IMR-90 (cell line): Measurements from ENCODE around the gene MYT1. TPM values are rescaled to one million over a fixed set of nuclear protein-coding genes. Genes with fewer than 3 reads are reported as not detected.

ENCODE experiments used
- ATAC-seq: fragments of 200-7000 bp; cut with Tn5 transposase; 2 replicates; pipeline ENCODE4 v1.9.1; 2020; ENCODE audit warnings: low read depth, mild to moderate bottlenecking, moderate library complexity
- BruUV-seq: library from RNA; stranded (reverse); fragments of 400-500 nt; replicated peaks from 2 replicates; lab custom pipeline; 2021; lab: Mats Ljungman, UMichigan
- CTCF ChIA-PET: fragments of 300-600 bp; formaldehyde crosslinking; extraction: SDS; loops from one replicate; lab custom pipeline; 2021; ENCODE audit warnings: antibody characterized with exemption; lab: Yijun Ruan, JAX
- POLR2A ChIA-PET: fragments of 300-600 bp; sonication (Branson Sonifier 250); formaldehyde crosslinking; loops from one replicate; lab custom pipeline; 2022; ENCODE audit warnings: antibody characterized with exemption; ENCODE audit not compliant: unreplicated experiment; lab: Charles Lee
- DNase-seq: peaks from one replicate; pipeline ENCODE4 v3.0.0; 2013
- H2AFZ ChIP-seq: replicated peaks from 2 replicates; pipeline ENCODE3; 2013; ENCODE audit warnings: low read length, mild to moderate bottlenecking; ENCODE audit not compliant: poor library complexity
- H2AK5ac ChIP-seq: 2 replicates; pipeline ENCODE4 v1.6.1; 2013; ENCODE audit warnings: low read depth, low read length, inconsistent platforms
- H2AK9ac ChIP-seq: replicated peaks from 2 replicates; pipeline ENCODE3; 2013; ENCODE audit warnings: mild to moderate bottlenecking, low read depth, low read length, moderate library complexity; ENCODE audit not compliant: poor library complexity
- H2BK120ac ChIP-seq: 2 replicates; pipeline ENCODE4 v1.6.1; 2013; ENCODE audit warnings: low read depth, low read length, inconsistent platforms
- H2BK15ac ChIP-seq: 3 replicates; pipeline ENCODE4 v1.6.1; 2013; ENCODE audit warnings: low read depth, low read length, inconsistent platforms
- H2BK20ac ChIP-seq: 2 replicates; pipeline ENCODE4 v1.6.1; 2013; ENCODE audit warnings: low read depth, mild to moderate bottlenecking, inconsistent platforms, low read length, moderate library complexity
- H2BK5ac ChIP-seq: 2 replicates; pipeline ENCODE4 v1.6.1; 2013; ENCODE audit warnings: mild to moderate bottlenecking, low read depth, low read length, inconsistent platforms; ENCODE audit not compliant: poor library complexity, severe bottlenecking
- H3K14ac ChIP-seq: replicated peaks from 2 replicates; pipeline ENCODE4 v1.6.1; 2013; ENCODE audit warnings: low read depth, low read length, inconsistent platforms
- H3K18ac ChIP-seq: 2 replicates; pipeline ENCODE4 v1.6.1; 2013; ENCODE audit warnings: low read depth, low read length, control low read depth
- H3K23ac ChIP-seq: 2 replicates; pipeline ENCODE4 v1.6.1; 2013; ENCODE audit warnings: low read depth, low read length, inconsistent platforms
- H3K27ac ChIP-seq: 2 replicates; pipeline ENCODE4 v1.5.1; 2013; ENCODE audit warnings: mild to moderate bottlenecking, control low read depth, low read length; ENCODE audit not compliant: insufficient read depth
- H3K27me3 ChIP-seq: 2 replicates; pipeline ENCODE4 v1.6.1; 2013; ENCODE audit warnings: low read length; ENCODE audit not compliant: control insufficient read depth, insufficient read depth
- H3K36me3 ChIP-seq: 2 replicates; pipeline ENCODE4 v1.6.1; 2013; ENCODE audit warnings: low read length, mixed read lengths; ENCODE audit not compliant: control insufficient read depth, insufficient read depth
- H3K4ac ChIP-seq: 2 replicates; pipeline ENCODE4 v1.6.1; 2013; ENCODE audit warnings: low read depth, low read length, inconsistent platforms
- H3K4me1 ChIP-seq: 2 replicates; pipeline ENCODE4 v1.6.1; 2013; ENCODE audit warnings: low read length, mixed read lengths; ENCODE audit not compliant: control insufficient read depth, insufficient read depth
- H3K4me2 ChIP-seq: 2 replicates; pipeline ENCODE4 v1.6.1; 2013; ENCODE audit warnings: low read depth, mild to moderate bottlenecking, control low read depth, low read length, moderate library complexity
- H3K4me3 ChIP-seq: 2 replicates; pipeline ENCODE4 v1.5.1; 2013; ENCODE audit warnings: low read depth, mild to moderate bottlenecking, control low read depth, low read length, moderate library complexity; ENCODE audit not compliant: insufficient read depth
- H3K56ac ChIP-seq: 2 replicates; pipeline ENCODE4 v1.6.1; 2013; ENCODE audit warnings: low read length, inconsistent platforms; ENCODE audit not compliant: insufficient read depth; ENCODE audit errors: extremely low read depth
- H3K79me1 ChIP-seq, 2 experiments: 2 replicates each; pipeline ENCODE4 v1.6.1; 2013; ENCODE audit warnings: low read length in 2 of 2, inconsistent platforms in 1 of 2, low read depth in 1 of 2
- H3K9ac ChIP-seq: 2 replicates; pipeline ENCODE4 v1.6.1; 2013; ENCODE audit warnings: low read depth, low read length, control low read depth
- H3K9me1 ChIP-seq: 2 replicates; pipeline ENCODE4 v1.6.1; 2013; ENCODE audit warnings: low read length, inconsistent platforms; ENCODE audit not compliant: insufficient read depth
- H3K9me3 ChIP-seq: 2 replicates; pipeline ENCODE4 v1.6.1; 2013; ENCODE audit warnings: low read length; ENCODE audit not compliant: control insufficient read depth, insufficient read depth
- H4K20me1 ChIP-seq: 2 replicates; pipeline ENCODE4 v1.6.1; 2013; ENCODE audit warnings: low read length, inconsistent platforms; ENCODE audit not compliant: insufficient read depth
- H4K5ac ChIP-seq: 2 replicates; pipeline ENCODE4 v1.6.1; 2013; ENCODE audit warnings: mild to moderate bottlenecking, low read depth, low read length, control low read depth
- H4K8ac ChIP-seq, 2 experiments: 2 replicates each; pipeline ENCODE4 v1.6.1; 2013; ENCODE audit warnings: low read depth in 2 of 2, low read length in 2 of 2, control low read depth in 1 of 2, inconsistent platforms in 1 of 2
- H4K91ac ChIP-seq: 2 replicates; pipeline ENCODE4 v1.6.1; 2013; ENCODE audit warnings: low read depth, low read length, inconsistent platforms; ENCODE audit not compliant: insufficient read depth
- BHLHE40 ChIP-seq: fragments of 150-350 bp; IDR thresholded peaks from 2 replicates; pipeline ENCODE4 v1.6.1; 2016; ENCODE audit warnings: mild to moderate bottlenecking, low read depth, low read length
- MAZ ChIP-seq: IDR thresholded peaks from 2 replicates; pipeline ENCODE4 v1.6.1; 2012; ENCODE audit warnings: low read depth, mild to moderate bottlenecking, low read length, improper control_type of control experiment, moderate library complexity, borderline replicate concordance
- MXI1 ChIP-seq: IDR thresholded peaks from 2 replicates; pipeline ENCODE4 v1.6.1; 2012; ENCODE audit warnings: low read depth, mild to moderate bottlenecking, low read length, moderate library complexity, borderline replicate concordance
- NFE2L2 ChIP-seq: fragments of 150-350 bp; IDR thresholded peaks from 2 replicates; pipeline ENCODE4 v1.6.1; 2016; ENCODE audit warnings: low read depth, mild to moderate bottlenecking, low read length
- RAD21 ChIP-seq: IDR thresholded peaks from 2 replicates; pipeline ENCODE4 v1.6.1; 2012; ENCODE audit warnings: low read length, improper control_type of control experiment
- RFX5 ChIP-seq: IDR thresholded peaks from 2 replicates; pipeline ENCODE4 v1.8.0; 2012; ENCODE audit warnings: low read depth, mild to moderate bottlenecking, low read length, moderate library complexity
- whole genome bisulfite sequencing, 2 experiments: methylation state at CpG; one replicate each; pipeline versions ENCODE4 v1.1.5 to v1.1.7; 2013; ENCODE audit warnings: missing lambda C conversion rate in 2 of 2; ENCODE audit not compliant: insufficient read length in 1 of 2; ENCODE audit errors: extremely low coverage in 2 of 2; 5-methylcytosine and 5-hydroxymethylcytosine counted together
- dilution Hi-C: fragments of 300-500 bp; cut with HindIII; formaldehyde crosslinking; loops from one replicate; pipeline ENCODE4 v1.14.3; 2018; ENCODE audit warnings: low sequenced_read_pairs; ENCODE audit not compliant: unreplicated experiment
- in situ Hi-C: fragments of 300-500 bp; cut with MboI; formaldehyde crosslinking; loops from 3 replicates; pipeline ENCODE4 v1.14.3; 2019; ENCODE audit warnings: low sequenced_read_pairs, inconsistent platforms, mixed read lengths
- intact Hi-C: fragments of 100-400 bp; cut with micrococcal nuclease; formaldehyde crosslinking; loops from 2 replicates; pipeline ENCODE4 v1.10.0; 2022
- polyA plus RNA-seq, 3 experiments: library from polyadenylated mRNA; depleted of rRNA; stranded (reverse); fragments of >200 nt; gene quantifications; 2 replicates each; pipeline ENCODE4 v1.2.3, GENCODE V29; 2012; ENCODE audit warnings: low replicate concordance in 1 of 3
- total RNA-seq: library from RNA; depleted of rRNA; stranded (reverse); fragments of >200 nt; gene quantifications from 2 replicates; pipeline ENCODE4 v1.2.3, GENCODE V29; 2012

MYT1 gene
- total and polyA plus RNA-seq, 2 of the 4 experiments (the other 2 are of a cell fraction), result not detected

GRCh38 chr20:64159711-64160110 lies 4.5 kb upstream of the MYT1 start:
- H3K27ac ChIP-seq, result no peak overlapping the region
- H3K23ac ChIP-seq, result no peak overlapping the region
- no peak overlapping the region for H3K56ac ChIP-seq
- H4K5ac ChIP-seq, result no peak overlapping the region
- H4K8ac ChIP-seq, result no peak overlapping the region
- no peak overlapping the region for H2AK5ac ChIP-seq
- H3K9me3 ChIP-seq, result no peaks in the 10 kb centered on the region; the same call in 1 of the 2 replicates
- H3K9me1 ChIP-seq, result no peaks in the 10 kb centered on the region
- no peak overlapping the region for H3K14ac ChIP-seq
- H2AFZ ChIP-seq, result no peak overlapping the region
- no TSS peak for BruUV-seq
- no peaks in the 10 kb centered on the region for H3K79me1 ChIP-seq
- no peak overlapping the region for H2BK5ac ChIP-seq
- no peak overlapping the region for H3K4me2 ChIP-seq
- no peak overlapping the region for H4K91ac ChIP-seq
- H4K20me1 ChIP-seq, result no peaks in the 10 kb centered on the region; the same call in 1 of the 2 replicates
- no peak overlapping the region for H3K4ac ChIP-seq
- dilution Hi-C loops (no loop called here), intact Hi-C loops (no loop called here), in situ Hi-C loops (no loop called here)
- no peak for DNase-seq
- no peak overlapping the region for H2BK15ac ChIP-seq
- CTCF ChIA-PET, result no interaction called here
- no peak overlapping the region for H2BK20ac ChIP-seq
- H2BK120ac ChIP-seq, result no peak overlapping the region
- no peak overlapping the region for H2AK9ac ChIP-seq
- no CpG with 5 or more reads among the region's 7 CpGs for WGBS, 2 experiments
- TF ChIP-seq MXI1 (no peak), NFE2L2 (no peak), RFX5 (no peak), BHLHE40 (no peak), MAZ (no peak), RAD21 (no peak)
- no peak overlapping the region for H3K4me3 ChIP-seq
- no peaks in the 10 kb centered on the region for H3K36me3 ChIP-seq
- POLR2A ChIA-PET, result no interaction called here
- H3K9ac ChIP-seq, result no peak overlapping the region
- peaks cover 60% of the 10 kb centered on the region for H3K27me3 ChIP-seq
- H3K18ac ChIP-seq, result no peak overlapping the region
- no peaks in the 10 kb centered on the region for H3K4me1 ChIP-seq
- no peak for ATAC-seq
